Hematopoietic multipotent progenitor cell treated with erythropoietin and hydrocortisone succinate and interleukin-3 and kit ligand, for 15 days (in vitro differentiated cells): ENCODE results near the gene FAM219B.

Experiments
- DNase-seq: peaks from one replicate; pipeline ENCODE4 v3.0.0-alpha.2; 2015; ENCODE audit warnings: low spot score

The FAM219B gene

DNA sequence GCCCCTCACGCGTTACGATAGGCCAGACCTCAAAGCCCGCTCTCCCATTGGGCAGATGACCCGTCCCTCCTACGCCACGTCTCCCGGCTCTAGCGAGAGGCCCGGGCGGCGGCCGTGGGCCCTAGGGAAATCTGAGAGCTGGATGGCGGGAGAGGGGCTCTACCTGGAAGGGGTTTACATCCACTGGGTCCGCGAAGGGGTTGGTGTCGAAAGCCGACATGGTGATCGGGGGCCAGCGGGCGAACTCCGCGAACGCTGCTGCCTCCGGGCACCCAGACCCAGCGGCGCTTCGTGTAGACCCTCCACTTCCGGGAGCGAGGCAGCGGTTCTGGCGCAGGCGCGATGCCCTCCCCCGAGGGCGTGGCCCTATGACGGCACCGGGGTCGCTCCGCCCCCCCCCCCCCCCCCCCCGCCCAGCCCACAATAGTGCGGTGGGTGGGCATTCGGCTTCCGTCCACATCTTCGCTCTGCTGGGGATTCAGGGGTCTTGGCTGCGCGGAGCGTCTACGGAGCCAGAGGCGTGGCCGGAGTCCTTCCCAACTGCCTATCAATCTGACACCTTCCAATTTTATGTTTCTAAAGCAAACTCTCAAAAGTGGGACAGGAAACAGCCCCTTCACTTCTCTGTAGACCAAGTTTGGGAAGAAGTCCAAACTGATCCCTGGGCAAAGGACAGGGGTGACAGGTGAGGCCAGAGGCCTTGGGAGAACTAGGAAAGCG lies 33.5 kb downstream of the FAM219B start, which contains the start of gene SCAMP2:
Gene SCAMP2 (minus strand): TSS at position 330 of the 720 bp plus-strand sequence. CDS start 110 bp downstream, at position 220.
- peak; percentile 93 for DNase-seq

DNA sequence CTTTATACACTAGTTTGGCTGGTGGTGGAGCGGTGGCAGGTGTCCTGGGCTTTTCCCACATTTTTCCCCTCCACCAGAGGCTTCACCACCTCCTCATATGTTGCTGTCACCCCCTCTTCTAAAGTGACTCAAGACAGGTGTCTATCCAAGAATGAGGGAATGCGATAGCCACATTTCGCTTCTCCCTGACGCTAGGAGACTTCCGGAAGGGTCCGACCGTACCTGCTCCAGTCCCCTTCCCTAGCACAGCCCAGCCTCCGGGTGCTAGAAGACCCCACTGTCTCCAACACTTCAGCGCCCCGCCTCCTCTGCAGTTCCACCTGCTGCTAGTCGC lies 34.0 kb downstream of the FAM219B start:
- no peak for DNase-seq

DNA sequence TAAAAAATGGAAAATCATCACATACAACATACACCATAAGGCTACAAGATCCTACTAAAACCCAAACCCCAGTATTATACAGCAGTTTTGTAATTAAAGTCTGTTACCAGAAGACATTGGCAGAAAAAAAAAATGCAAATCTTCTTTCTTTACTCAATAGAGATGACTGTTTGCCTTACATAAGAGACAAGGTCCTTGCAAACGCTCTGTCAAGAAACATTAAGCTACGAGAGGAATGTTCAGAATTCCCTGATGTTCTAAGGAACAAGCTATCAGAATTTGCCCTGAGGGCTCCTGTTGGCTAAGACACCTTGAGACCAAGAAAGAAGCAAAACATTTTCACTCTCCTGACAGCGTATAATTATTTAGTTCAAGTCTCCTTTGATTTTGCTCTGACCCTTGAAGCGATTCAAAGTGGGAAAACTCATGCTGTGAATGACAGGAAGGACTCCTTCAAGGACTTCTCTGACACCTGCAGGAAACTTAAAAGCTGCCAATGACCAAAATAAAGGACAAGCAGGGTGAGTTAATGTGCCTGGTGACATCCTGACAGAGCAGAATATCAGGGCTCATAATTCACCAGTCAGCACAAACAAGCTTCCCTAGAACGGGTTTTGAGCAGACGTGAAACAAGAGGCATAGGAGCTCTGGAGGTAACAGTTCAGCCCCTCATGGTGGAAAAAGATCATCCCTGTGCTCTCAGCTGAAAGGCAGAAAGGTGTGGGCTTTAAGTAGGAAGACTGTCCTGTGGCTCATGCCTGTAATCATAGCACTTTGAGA lies 36.0 kb downstream of the FAM219B start:
- no peak for DNase-seq

DNA sequence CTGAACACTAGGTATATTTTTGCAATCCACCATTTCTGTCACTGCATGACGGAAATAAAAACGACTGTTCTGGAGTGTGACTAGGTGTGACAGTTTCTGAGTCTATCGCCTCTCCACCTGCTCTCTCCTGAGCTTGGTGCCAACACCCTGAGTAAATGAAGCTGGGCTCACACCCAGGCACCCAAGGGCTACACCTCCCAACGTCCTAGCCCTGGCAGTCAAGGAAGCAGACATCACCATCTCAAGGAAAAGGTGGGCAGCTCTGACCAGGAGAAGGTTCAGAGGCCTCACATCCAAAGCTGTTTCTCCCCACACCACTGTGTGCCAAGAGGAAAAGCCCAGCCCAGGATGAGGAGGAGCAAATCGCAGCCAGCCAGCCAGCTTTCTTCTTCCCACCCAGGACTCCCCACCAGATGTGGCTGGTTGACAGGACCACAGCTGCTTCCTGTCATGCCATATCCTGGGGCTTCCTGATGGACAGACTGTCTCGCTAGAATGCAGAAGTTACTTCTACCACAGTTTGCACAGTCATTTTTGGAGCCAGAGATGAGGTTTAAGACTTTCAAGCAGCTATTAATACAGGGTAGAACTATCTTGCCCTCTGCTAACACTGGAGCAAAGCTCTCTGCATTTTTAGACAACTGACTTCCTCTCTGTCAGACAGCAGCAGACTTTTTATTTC lies 36.8 kb downstream of the FAM219B start:
- peak; percentile 27 for DNase-seq

DNA sequence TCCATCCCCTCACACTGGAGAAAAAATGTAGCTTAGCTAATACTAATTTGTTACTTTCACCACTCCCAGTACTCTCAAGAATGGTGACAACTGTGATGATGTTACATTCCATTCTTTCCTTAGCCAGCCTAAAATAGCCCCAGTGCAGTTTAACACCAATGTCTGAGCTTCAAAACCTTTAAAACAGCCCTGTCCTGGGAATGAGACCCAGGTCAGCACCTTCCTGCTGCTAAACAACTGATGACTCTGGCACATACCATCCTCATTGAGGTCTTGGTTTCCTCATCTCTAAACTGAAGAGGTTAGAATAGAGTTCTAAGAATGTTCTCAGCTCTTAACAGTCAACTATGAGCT lies 37.3 kb downstream of the FAM219B start:
- DNase-seq = no peak

DNA sequence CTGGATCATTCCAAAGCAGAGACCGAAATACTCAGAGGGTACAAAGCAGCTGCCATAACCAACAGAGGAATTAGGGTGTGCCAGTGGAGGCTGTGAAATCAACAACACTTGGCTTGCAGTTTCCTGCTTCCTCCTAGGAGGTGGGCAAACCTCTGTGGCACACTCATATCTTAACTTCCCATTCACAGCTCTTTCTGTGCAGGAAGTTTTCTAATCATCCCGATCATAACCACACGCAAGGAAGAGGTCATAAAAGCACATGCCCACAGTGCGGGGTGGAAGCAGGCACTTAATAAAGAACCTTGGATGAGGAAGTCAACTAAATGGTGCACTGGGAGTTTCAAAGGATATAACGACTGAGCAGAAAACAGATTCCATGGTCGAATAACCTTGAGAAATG lies 38.6 kb downstream of the FAM219B start:
- DNase-seq = no peak

DNA sequence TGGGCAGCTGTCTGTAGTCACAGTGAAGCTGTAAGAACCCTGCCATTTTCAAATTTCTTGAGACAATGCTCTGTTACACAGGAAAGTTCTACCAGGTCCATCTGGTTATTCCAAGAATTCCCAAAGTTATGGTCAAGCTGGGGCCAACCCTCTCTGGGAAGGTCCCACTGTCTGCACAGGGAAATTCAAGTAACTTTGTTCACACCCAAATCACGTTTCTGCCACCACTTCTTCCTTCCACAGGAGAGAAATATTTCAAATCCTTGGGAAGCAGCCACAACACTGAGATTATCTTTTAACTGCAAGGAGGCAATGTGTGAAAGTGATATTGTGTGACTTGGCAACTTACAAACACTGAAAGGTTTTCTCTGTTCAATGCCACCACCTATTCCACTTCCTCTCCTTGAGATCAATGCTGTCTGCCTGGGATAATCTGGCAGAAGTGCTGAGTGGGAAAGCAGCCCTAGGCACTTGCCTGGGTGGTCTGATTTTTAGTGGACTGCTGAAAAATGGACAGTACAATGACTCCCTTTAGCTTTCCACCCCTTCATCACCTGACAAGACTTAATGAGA lies 39.1 kb downstream of the FAM219B start:
- DNase-seq = no peak

DNA sequence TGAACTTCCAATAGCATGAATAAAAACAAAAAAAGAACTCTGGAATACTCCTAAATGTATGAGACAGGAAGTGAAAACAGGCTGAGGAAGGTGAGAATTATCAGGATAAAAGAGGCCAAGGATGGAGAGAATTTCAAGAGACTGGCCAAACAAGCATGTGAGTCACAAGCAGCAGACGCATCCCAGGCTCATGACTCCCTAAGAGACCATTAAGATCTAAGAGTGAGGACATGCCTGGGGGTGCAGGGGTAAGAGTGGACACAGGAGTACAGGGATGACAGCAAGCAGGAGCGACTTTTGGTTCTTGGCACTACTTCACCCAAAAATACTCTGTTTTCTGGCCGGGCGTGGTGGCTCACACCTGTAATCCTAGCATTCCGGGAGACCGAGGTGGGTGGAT lies 40.6 kb downstream of the FAM219B start:
- DNase-seq = no peak

DNA sequence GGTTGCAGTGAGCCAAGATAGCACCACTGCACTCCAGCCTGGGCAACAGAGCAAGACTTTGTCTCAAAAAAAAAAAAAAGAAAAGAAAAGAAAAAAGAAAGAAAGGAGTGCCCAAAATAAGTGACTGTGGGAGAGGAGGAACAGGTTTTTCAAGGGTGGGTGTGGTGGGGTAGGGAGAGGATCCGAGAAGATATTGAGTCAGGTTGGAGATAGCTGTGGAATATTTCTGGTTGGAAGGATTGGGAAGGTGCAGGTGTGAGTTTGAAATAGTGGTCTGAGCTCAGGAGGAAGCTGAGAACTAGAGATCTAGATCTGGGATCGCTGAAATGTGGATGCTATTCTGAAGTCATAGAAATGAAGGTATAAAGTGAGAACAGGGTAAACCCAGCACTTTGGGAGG lies 41.3 kb downstream of the FAM219B start:
- no peak for DNase-seq

DNA sequence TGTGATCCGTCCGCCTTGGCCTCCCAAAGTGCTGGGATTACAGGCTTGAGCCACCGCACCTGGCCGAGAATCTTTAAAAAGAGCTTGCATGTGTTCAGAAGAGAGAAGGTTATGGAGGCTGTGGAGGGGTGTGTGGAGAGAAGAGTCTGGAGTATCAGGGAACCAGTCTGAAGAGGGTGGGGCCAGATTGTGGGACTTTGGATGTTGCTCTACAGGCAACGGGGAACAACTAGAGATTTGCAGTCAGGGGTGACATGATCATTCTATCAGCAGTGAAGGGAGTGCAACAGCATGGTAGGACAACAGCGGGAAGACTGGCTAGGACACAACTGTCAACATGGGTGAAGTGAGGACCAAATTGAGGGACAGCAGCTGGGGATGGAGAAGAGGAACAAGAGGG lies 42.4 kb downstream of the FAM219B start:
- DNase-seq = no peak

DNA sequence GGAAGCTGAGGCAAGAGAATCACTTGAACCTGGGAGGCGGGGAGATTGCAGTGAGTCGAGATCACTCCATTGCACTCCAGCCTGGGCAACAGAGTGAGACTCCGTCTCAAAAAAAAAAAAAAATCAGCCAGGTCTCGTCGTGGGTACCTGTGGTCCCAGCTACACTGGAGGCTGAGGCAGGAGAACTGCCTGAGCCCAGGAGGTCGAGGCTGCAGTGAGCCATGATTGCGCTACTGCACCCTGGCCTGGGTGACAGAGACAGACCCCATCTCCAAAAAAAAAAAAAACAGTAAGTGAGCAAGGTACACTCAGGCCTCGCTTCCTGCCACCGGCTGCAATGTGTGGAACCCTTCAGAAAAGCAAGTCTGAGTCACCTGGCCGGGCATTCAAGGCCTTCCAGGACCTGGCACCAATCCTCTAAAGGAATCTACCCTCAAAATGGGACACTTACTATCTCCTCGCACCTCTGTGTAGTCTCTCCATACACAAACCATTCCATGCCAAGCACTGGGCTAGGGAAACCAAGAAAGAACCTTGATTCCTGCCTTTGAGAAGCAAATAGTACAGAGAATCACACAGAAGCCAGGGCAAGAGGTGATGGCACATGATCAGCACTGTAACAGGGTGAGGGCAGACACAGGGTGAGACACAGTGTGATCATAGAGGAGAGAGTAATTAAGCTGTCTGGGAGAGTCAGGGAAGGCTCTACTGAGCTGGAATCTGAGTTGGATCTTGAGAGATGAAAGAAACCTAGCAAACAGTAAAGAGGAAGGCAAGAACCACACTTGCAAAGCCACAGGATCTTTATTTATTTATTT lies 43.2 kb downstream of the FAM219B start:
- DNase-seq = no peak

DNA sequence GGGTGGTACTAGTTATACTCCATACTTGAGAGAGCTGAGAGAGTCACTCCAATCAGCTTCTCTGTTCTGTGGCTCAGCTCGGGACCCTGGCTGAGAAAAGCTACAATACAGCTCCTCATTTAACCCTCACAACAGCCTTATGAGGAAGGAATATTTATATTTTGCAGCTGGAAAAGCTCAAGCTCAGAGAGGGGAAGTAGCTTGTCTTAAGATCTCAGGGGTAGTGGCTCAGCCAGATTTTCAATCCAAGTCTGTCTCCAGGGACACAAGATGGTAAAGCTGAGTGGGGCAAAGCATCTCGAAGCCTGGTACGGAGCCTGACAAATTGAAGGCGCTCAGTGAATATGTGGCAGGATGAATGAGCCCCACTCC lies 48.3 kb downstream of the FAM219B start:
- no peak for DNase-seq

DNA sequence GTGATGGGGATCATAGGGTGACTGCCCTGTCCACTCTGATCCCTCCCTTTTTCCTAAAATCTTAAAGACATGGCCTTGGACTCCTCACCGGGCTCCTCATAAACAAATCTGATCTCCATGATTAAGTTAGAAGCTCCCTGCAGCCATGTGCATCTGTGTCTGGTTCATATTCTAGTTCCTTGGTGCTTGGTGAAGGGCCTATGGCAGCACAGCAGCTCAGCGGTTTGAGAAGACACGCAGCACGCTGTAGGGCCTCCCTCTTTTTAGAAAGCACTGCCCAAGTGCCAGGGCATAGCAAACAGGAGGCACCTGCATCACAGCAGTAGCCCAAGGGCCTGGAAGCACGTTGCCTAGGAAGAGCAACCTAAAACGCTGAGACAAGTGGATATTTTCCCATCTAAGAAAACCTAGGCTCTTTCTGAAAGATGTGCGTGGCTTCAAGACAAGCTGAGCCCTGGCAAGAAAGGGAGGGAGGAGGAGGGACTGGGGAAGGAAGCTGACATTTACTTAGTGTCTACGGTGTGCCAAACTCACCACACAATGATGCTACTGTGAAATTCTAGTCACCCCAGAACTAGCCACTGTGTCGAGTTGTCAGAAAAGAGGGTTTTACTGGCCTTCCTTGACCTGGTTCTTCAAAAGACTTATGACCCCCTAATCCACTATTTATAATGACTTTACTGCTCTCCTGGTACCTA lies 48.8 kb downstream of the FAM219B start:
- DNase-seq = no peak

DNA sequence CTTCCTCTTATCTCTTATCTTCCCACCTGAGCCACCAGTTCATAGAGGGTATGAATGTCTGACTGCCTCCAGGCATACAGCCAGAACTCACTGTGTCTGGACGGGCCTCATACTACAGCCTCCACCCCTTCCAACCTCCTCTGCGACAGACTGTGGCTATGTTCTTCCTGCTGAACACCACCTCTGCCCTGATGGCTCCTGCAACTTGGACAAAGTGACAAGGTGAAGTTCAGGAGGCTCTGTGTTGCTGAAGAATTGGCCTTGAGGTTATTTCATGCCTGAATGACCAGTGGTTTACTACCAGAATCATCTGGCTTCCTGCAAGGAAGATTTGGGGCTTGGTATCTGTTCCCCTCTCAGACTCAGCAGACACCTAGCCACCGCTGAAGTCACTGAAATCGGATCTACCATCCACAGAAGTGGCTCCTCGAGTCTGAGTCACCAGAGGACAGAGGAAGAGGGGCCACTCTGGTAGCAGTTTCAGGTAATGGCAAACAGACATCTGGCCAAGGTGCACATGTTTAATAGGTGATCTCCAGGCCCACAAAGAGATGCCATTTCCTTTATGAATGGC lies 49.5 kb downstream of the FAM219B start:
- DNase-seq = no peak

DNA sequence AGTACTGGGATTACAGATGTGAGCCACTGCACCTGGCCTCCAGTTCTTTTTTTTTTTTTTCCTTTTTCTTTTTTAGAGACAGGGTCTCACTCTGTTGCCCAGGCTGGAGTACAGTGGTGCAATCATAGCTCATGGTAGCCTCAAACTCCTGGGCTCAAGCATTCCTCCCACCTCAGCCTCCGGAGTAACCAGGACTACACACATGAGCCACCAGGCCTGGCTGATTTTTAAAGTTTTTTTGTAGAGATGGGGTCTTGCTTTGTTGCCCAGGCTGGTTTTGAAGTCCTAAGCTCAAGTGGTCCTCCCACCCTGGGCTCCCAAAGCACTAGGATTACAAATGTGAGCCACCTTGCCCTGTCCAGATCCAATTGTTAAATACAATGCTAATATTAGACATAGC lies 50.1 kb downstream of the FAM219B start:
- DNase-seq = no peak

DNA sequence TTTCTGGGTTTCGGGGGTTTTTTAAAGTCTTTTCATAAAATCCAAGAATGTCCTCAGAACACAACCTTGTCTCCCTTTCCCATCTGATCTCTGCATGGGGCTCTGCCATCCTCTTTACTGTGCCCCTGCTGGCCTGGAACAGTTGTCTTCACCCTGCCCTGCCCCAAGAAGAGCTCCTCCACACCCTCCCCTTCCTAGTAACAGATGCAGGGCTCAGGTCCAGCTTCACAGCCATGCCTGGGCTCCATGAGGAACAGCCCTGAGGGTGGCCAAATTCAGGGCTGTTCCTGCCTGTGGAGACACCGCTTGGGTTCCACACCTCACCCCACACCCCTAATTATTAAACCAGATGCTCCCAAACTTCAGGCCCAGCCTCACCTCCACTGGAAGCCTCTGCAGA lies 50.8 kb downstream of the FAM219B start:
- no peak for DNase-seq

DNA sequence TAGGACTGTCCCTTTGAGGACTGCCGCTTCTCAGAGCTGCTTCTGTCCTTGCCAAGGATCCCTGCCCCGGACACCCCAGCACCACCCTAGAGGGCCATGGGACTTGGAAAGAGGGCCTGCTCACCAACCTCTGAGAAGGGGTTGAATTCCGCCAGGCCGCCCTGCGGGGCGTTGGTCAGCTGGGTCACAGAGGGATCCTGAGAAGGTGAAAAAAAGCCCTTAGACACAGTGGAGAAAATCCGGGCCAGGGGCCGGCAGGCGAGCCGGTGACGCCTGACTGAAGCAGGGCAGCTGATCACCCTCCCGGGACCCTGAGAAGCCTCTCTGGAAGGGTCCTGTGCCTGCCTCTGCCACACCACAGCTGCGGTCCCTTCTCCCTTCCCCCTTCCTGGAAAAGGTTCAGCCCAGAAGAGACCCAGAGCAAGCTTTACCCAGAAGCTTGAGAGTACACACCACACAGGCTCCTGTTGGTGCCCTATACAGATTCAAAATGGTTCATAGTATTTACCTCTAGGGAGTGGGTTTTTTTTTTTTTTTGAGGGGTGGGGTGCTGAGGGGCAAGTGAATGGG lies 52.1 kb downstream of the FAM219B start:
- no peak for DNase-seq

DNA sequence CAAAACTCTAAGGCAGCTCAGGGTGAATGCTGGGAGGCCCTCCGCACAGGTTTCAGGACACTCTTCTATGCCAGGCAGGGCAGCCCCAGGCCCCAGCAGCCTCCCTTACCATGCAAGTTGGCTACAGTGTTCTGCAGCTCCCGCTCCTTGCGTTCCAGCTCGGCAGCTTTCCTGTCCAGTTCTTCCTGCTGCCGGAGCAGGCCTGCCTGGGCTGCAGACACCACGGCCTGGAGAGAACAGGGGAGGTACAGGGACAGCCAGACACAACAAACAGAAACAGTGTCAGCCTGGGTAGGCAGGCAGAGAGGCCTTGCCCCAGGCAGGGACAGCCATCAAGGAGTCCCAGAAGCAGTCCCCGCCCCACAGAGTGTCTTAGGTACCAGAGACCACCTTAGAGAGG lies 54.7 kb downstream of the FAM219B start:
- no peak for DNase-seq

DNA sequence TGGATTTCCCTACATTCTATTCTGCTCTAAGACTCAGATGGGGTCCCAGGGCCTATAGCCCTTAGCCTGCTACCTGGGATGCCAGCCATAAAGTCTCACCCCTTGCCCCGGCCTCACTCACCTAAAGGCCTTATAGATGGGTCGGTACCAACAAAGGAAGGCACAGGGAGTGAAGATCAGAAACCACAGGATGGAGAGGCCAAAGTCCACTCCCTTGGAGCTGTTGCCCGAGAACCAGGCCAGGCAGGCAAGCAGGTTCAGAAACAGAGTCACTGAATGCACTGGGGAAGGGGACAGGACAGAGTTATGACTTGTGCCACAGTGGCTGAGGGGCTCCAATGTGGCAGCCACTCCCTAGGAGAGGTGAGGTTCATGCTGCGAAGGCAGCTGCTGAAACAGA lies 56.3 kb downstream of the FAM219B start:
- DNase-seq = no peak
